Measurements from ENCODE around the gene PPFIA1. TPM values are rescaled to one million over a fixed set of nuclear protein-coding genes. Genes with fewer than 3 reads are reported as not detected.
A peak's percentile ranks its signal among the peaks of the same experiment; 100 is the strongest.

The PPFIA1 gene
- total and polyA plus RNA-seq, 2 of the 13 experiments (the other 11 are each of a cell fraction or from before 2014, with no cell fraction given) = 29.9 to 45.2 TPM

GRCh38 chr11:70270877-70271648 is 573 bp downstream of the PPFIA1 start (continued):
- TF ChIP-seq ZNF484 (CRISPR knock-in tag; IDR thresholded peaks at IDR 0.05; ENCODE audit: borderline replicate concordance, low read depth) = no peak
- TF ChIP-seq CHCHD3 (CRISPR knock-in tag; IDR thresholded peaks at IDR 0.05) = no peak
- TF ChIP-seq ZNF780A (CRISPR knock-in tag; IDR thresholded peaks at IDR 0.05) = no peak
- peak; percentile 77 for TF ChIP-seq HES4 (CRISPR knock-in tag; IDR thresholded peaks at IDR 0.05; ENCODE audit: borderline replicate concordance)
- no peak for TF ChIP-seq ZBTB21 (CRISPR knock-in tag; IDR thresholded peaks at IDR 0.05)
- TF ChIP-seq RNF219 (CRISPR knock-in tag; IDR thresholded peaks at IDR 0.05) = no peak
- TF ChIP-seq HNF4G (IDR thresholded peaks at IDR 0.05; ENCODE audit: borderline replicate concordance, low read depth, low read length) = no peak
- no peak for TF ChIP-seq HNF4G (CRISPR knock-in tag; IDR thresholded peaks at IDR 0.05; ENCODE audit: borderline replicate concordance, low read depth)
- no peak for TF ChIP-seq ZNF713 (CRISPR knock-in tag; IDR thresholded peaks at IDR 0.05)
- no peak for TF ChIP-seq SP4 (CRISPR knock-in tag; IDR thresholded peaks at IDR 0.05)
- no peak for TF ChIP-seq REXO4 (CRISPR knock-in tag; IDR thresholded peaks at IDR 0.05; ENCODE audit: borderline replicate concordance)
- TF ChIP-seq GLI4 (CRISPR knock-in tag; IDR thresholded peaks at IDR 0.05; ENCODE audit: borderline replicate concordance) = no peak
- TF ChIP-seq SMAD9 (CRISPR knock-in tag; IDR thresholded peaks at IDR 0.05) = 0 out of 2 replicates have a peak, but pooled peaks have one; percentile 31
- TF ChIP-seq ZBED4 (CRISPR knock-in tag; IDR thresholded peaks at IDR 0.05; ENCODE audit: borderline replicate concordance) = no peak
- TF ChIP-seq RBM39 (IDR thresholded peaks at IDR 0.05; ENCODE audit: low read depth, low read length, poor library complexity, severe bottlenecking) = no peak
- no peak for TF ChIP-seq PHF21A (CRISPR knock-in tag; IDR thresholded peaks at IDR 0.05)
- no peak for TF ChIP-seq TRIM24 (CRISPR knock-in tag; IDR thresholded peaks at IDR 0.05)
- no peak for TF ChIP-seq XBP1 (CRISPR knock-in tag; IDR thresholded peaks at IDR 0.05)
- TF ChIP-seq ESRRA (CRISPR knock-in tag; IDR thresholded peaks at IDR 0.05; ENCODE audit: low read depth) = no peak
- no peak for TF ChIP-seq RNF2 (conservative IDR thresholded peaks at IDR 0.05; ENCODE audit: low read depth)
- TF ChIP-seq RAD21 (CRISPR knock-in tag; IDR thresholded peaks at IDR 0.05) = peak; percentile 76
- TF ChIP-seq REL (CRISPR knock-in tag; conservative IDR thresholded peaks at IDR 0.05) = no peak
- peak; percentile 14; the same call in 1 of the 2 replicates for TF ChIP-seq SALL1 (CRISPR knock-in tag; IDR thresholded peaks at IDR 0.05)
- 0 out of 2 replicates have a peak, but pooled peaks have one; percentile 27 for TF ChIP-seq HIVEP1 (CRISPR knock-in tag; IDR thresholded peaks at IDR 0.05)
- TF ChIP-seq NFATC3 (CRISPR knock-in tag; IDR thresholded peaks at IDR 0.05) = no peak
- TF ChIP-seq TBP (CRISPR knock-in tag; IDR thresholded peaks at IDR 0.05) = no peak
- peak; percentile 57 for TF ChIP-seq SAP130 (CRISPR knock-in tag; IDR thresholded peaks at IDR 0.05; ENCODE audit: low read depth)

Data from HepG2 (cell line).